Activated CD8-positive, alpha-beta memory T cell treated with anti-CD3 and anti-CD28 coated beads for 36 hours (primary cell): ENCODE results near the gene PDCD1. TPM values are rescaled to one million over a fixed set of nuclear protein-coding genes. Genes with fewer than 3 reads are reported as not detected.
"Not testable (repeated sequence)": the region's sequence is repeated elsewhere in the genome, so short reads cannot be mapped to it uniquely, and the experiment has no call there.

Source experiments
- CTCF ChIA-PET: fragments of 350-600 bp; sonication (Branson Sonifier 250); formaldehyde crosslinking; loops from one replicate; lab custom pipeline; 2021; ENCODE audit warnings: antibody characterized with exemption; lab: Charles Lee
- POLR2A ChIA-PET: fragments of 350-600 bp; sonication (Branson Sonifier 250); formaldehyde crosslinking; loops from one replicate; lab custom pipeline; 2021; ENCODE audit warnings: antibody characterized with exemption; lab: Charles Lee
- total RNA-seq, 2 experiments: library from RNA; stranded (reverse); gene quantifications; one replicate each; pipeline ENCODE4 v1.2.3, GENCODE V29; 2021

Gene PDCD1
- total RNA-seq, result 10 to 100 TPM; 52.0 to 53.0 TPM

- ChIA-PET CTCF (interaction anchor here (1.4 to 3.1 kb wide), 4 partner anchors 14 to 118 kb away, joined by 3 to 14 read pairs (median 6); no protein-coding TSS in a partner anchor), POLR2A (interaction anchor here (0.7 to 2.2 kb wide), 3 partner anchors 10 to 34 kb away, joined by 3 to 29 read pairs (median 15); partner anchors contain the start of gene RTP5)
These were observed at the start of gene PDCD1 for GRCh38 chr2:241858206-241859016. TSS of gene PDCD1 (minus strand) at chr2:241858894. CDS start at chr2:241858838, 56 bp downstream.

GRCh38 chr2:241907831-241908230, 49.1 kb upstream of the PDCD1 start:
- POLR2A ChIA-PET, CTCF ChIA-PET: not testable (repeated sequence)

GRCh38 chr2:241906826-241907570, 48.3 kb upstream of the PDCD1 start:
- ChIA-PET CTCF (no interaction called here), POLR2A (no interaction called here)

GRCh38 chr2:241906378-241906770, 47.7 kb upstream of the PDCD1 start:
- POLR2A ChIA-PET, CTCF ChIA-PET: not testable (repeated sequence)

GRCh38 chr2:241905716-241906377, 47.2 kb upstream of the PDCD1 start:
- POLR2A ChIA-PET, result no interaction called here
- CTCF ChIA-PET, result no interaction called here

GRCh38 chr2:241904791-241905710, 46.4 kb upstream of the PDCD1 start:
- ChIA-PET CTCF (no interaction called here), POLR2A (no interaction called here)

GRCh38 chr2:241904011-241904718, 45.5 kb upstream of the PDCD1 start:
- POLR2A ChIA-PET, result no interaction called here
- CTCF ChIA-PET, result no interaction called here

GRCh38 chr2:241903121-241904010, 44.7 kb upstream of the PDCD1 start:
- CTCF ChIA-PET, result no interaction called here

GRCh38 chr2:241902357-241902991, 43.8 kb upstream of the PDCD1 start:
- POLR2A ChIA-PET, result no interaction called here

More at GRCh38 chr2:241903121-241904010, 44.7 kb upstream of the PDCD1 start:
- POLR2A ChIA-PET, result no interaction called here

GRCh38 chr2:241901500-241902351, 43.0 kb upstream of the PDCD1 start:
- ChIA-PET CTCF (no interaction called here), POLR2A (no interaction called here)

More at GRCh38 chr2:241902357-241902991, 43.8 kb upstream of the PDCD1 start:
- CTCF ChIA-PET, result no interaction called here

GRCh38 chr2:241901018-241901380, 42.3 kb upstream of the PDCD1 start:
- ChIA-PET CTCF (no interaction called here), POLR2A (no interaction called here)

- ChIA-PET POLR2A (no interaction called here), CTCF (no interaction called here)
These were observed 41.7 kb upstream of the PDCD1 start for GRCh38 chr2:241900251-241901017.

- ChIA-PET CTCF (no interaction called here), POLR2A (no interaction called here)
These were observed 40.0 kb upstream of the PDCD1 start for GRCh38 chr2:241898463-241899270.

- ChIA-PET CTCF (no interaction called here), POLR2A (no interaction called here)
These were observed 38.7 kb upstream of the PDCD1 start for GRCh38 chr2:241897231-241897916.
